IPS DF 19.7 (cell line): ENCODE results near the gene TAS2R38.
A peak's percentile ranks its signal among the peaks of the same experiment; 100 is the strongest.

Source experiments
- DNase-seq: peaks from one replicate; pipeline ENCODE4 v3.0.0-alpha.2; 2013; ENCODE audit warnings: low read depth, low spot score

Gene TAS2R38

GRCh38 chr7:141976524-141977245 is 3.1 kb upstream of the TAS2R38 start:
- DNase-seq: no peak

- peak; percentile 75 for DNase-seq
These were observed 2.4 kb upstream of the TAS2R38 start for GRCh38 chr7:141975806-141976523.

GRCh38 chr7:141974831-141975230 is 1.3 kb upstream of the TAS2R38 start:
- no peak for DNase-seq

- no peak for DNase-seq
These were observed 12.7 kb downstream of the TAS2R38 start for GRCh38 chr7:141960687-141961422.

GRCh38 chr7:141956084-141956483 is 17.5 kb downstream of the TAS2R38 start:
- no peak for DNase-seq

- DNase-seq: peak; percentile 17
These were observed 19.2 kb downstream of the TAS2R38 start for GRCh38 chr7:141954334-141954733.

GRCh38 chr7:141952461-141952860 is 21.1 kb downstream of the TAS2R38 start:
- DNase-seq: no peak

- no peak for DNase-seq
These were observed 22.8 kb downstream of the TAS2R38 start for GRCh38 chr7:141950806-141951205.

- DNase-seq: no peak
These were observed 23.7 kb downstream of the TAS2R38 start for GRCh38 chr7:141949911-141950310.

GRCh38 chr7:141949451-141949850 is 24.1 kb downstream of the TAS2R38 start:
- no peak for DNase-seq

- no peak for DNase-seq
These were observed 24.6 kb downstream of the TAS2R38 start for GRCh38 chr7:141949021-141949420.

- no peak for DNase-seq
These were observed 26.8 kb downstream of the TAS2R38 start, which contains the start of gene CLEC5A for GRCh38 chr7:141946796-141947195. TSS of gene CLEC5A (minus strand) at chr7:141946974. CDS start at chr7:141946292, 682 bp downstream.

- no peak for DNase-seq
These were observed 28.2 kb downstream of the TAS2R38 start for GRCh38 chr7:141945356-141945755.

GRCh38 chr7:141944811-141945210 is 28.8 kb downstream of the TAS2R38 start:
- no peak for DNase-seq

- no peak for DNase-seq
These were observed 29.7 kb downstream of the TAS2R38 start for GRCh38 chr7:141943846-141944245.

GRCh38 chr7:141941075-141941474 is 32.5 kb downstream of the TAS2R38 start:
- no peak for DNase-seq

- no peak for DNase-seq
These were observed 43.4 kb downstream of the TAS2R38 start for GRCh38 chr7:141930211-141930610.

- DNase-seq: no peak
These were observed 44.8 kb downstream of the TAS2R38 start for GRCh38 chr7:141928845-141929195.

GRCh38 chr7:141928146-141928844 is 45.3 kb downstream of the TAS2R38 start:
- no peak for DNase-seq
